CD4-positive, alpha-beta T cell (primary cell): Measurements from ENCODE around the gene GRIA4. TPM values are rescaled to one million over a fixed set of nuclear protein-coding genes. Genes with fewer than 3 reads are reported as not detected.

Source experiments
- ATAC-seq: fragments of 200-7000 bp; cut with Tn5 transposase; one replicate; pipeline ENCODE4 v1.10.0; 2022; ENCODE audit warnings: mild to moderate bottlenecking; ENCODE audit not compliant: poor library complexity
- CTCF ChIA-PET: fragments of 350-600 bp; sonication (Branson Sonifier 250); formaldehyde crosslinking; loops from one replicate; lab custom pipeline; 2021; ENCODE audit warnings: antibody characterized with exemption, inconsistent platforms; lab: Charles Lee
- POLR2A ChIA-PET: fragments of 350-600 bp; sonication (Branson Sonifier 250); formaldehyde crosslinking; loops from one replicate; lab custom pipeline; 2021; ENCODE audit warnings: antibody characterized with exemption, inconsistent platforms; lab: Charles Lee
- DNase-seq, 14 experiments: peaks; one replicate each; pipeline ENCODE4 v3.0.0-alpha.2; 2013 to 2020; ENCODE audit warnings: mixed read lengths in 2 of 14
- H3K27ac ChIP-seq, 2 donors: one replicate each; pipeline versions ENCODE4 v1.5.1 to v1.7.0; 2013; ENCODE audit warnings: low read length in 2 of 2, low read depth in 1 of 2, mild to moderate bottlenecking in 1 of 2
- H3K27me3 ChIP-seq, 2 experiments: 1 replicate in 1 of 2; 2 replicates in 1 of 2; pipeline versions ENCODE4 v1.6.1 to v1.7.0; 2013; ENCODE audit warnings: low read length in 2 of 2, control low read depth in 1 of 2, mild to moderate bottlenecking in 1 of 2, moderate library complexity in 1 of 2; ENCODE audit not compliant: insufficient read depth in 2 of 2, control insufficient read depth in 1 of 2
- H3K36me3 ChIP-seq: one replicate; pipeline ENCODE4 v1.6.1; 2013; ENCODE audit warnings: low read length, control low read depth; ENCODE audit not compliant: insufficient read depth
- H3K4me1 ChIP-seq: one replicate; pipeline ENCODE4 v1.6.1; 2013; ENCODE audit warnings: low read length, control low read depth; ENCODE audit not compliant: insufficient read depth
- H3K4me3 ChIP-seq: one replicate; pipeline ENCODE4 v1.5.1; 2013; ENCODE audit warnings: mild to moderate bottlenecking, low read length, moderate library complexity
- H3K9me3 ChIP-seq, 2 experiments: 1 replicate in 1 of 2; 2 replicates in 1 of 2; pipeline versions ENCODE4 v1.6.1 to v1.7.0; 2013; ENCODE audit warnings: low read length in 2 of 2, mild to moderate bottlenecking in 2 of 2, control low read depth in 1 of 2, moderate library complexity in 1 of 2; ENCODE audit not compliant: control insufficient read depth in 1 of 2, insufficient read depth in 1 of 2
- H3K27ac Mint-ChIP-seq: one replicate; pipeline ENCODE4 v1.8.0; 2020; ENCODE audit warnings: mixed read lengths
- H3K27me3 Mint-ChIP-seq: one replicate; pipeline ENCODE4 v1.8.0; 2021; ENCODE audit warnings: mixed read lengths
- H3K36me3 Mint-ChIP-seq: one replicate; pipeline ENCODE4 v1.8.0; 2021; ENCODE audit warnings: low read depth, mixed read lengths
- H3K4me1 Mint-ChIP-seq: one replicate; pipeline ENCODE4 v1.8.0; 2021; ENCODE audit warnings: low read depth, mixed read lengths
- H3K4me3 Mint-ChIP-seq: one replicate; pipeline ENCODE4 v1.8.0; 2020; ENCODE audit warnings: mild to moderate bottlenecking, mixed read lengths
- H3K9me3 Mint-ChIP-seq: one replicate; pipeline ENCODE4 v1.8.0; 2020; ENCODE audit warnings: mixed read lengths
- CTCF ChIP-seq: fragments of 200-600 bp; IDR thresholded peaks from one replicate; pipeline ENCODE4 v1.8.0; 2022; ENCODE audit warnings: antibody characterized with exemption, mild to moderate bottlenecking
- intact Hi-C, 2 experiments: fragments of 100-400 bp; cut with DNase I in 1 of 2; cut with micrococcal nuclease in 1 of 2; formaldehyde crosslinking; loops; one replicate each; pipeline versions ENCODE4 v1.15.1 to v1.9.0; 2023 to 2025; cut with DNase I, micrococcal nuclease
- total RNA-seq, 174 experiments: library from RNA in 2 of 174; stranded (reverse) in 2 of 174; gene quantifications; one replicate each; pipeline ENCODE4 v1.2.3 and lab custom pipeline; 2021 to 2026

The GRIA4 gene
- total RNA-seq, 2 experiments from 2014 or later: not detected

- no peaks in the 10 kb centered on the region for H3K4me1 Mint-ChIP-seq
- H3K36me3 ChIP-seq: no peaks in the 10 kb centered on the region
- DNase-seq: no peak
- H3K27ac ChIP-seq: no peak overlapping the region
- H3K9me3 Mint-ChIP-seq: no peaks in the 10 kb centered on the region
- ATAC-seq: no peak
- CTCF ChIA-PET: no interaction called here
- POLR2A ChIA-PET: no interaction called here
- peaks cover 0 to 4% of the 10 kb centered on the region in 2 experiments for H3K27me3 ChIP-seq
- no peak overlapping the region for H3K4me3 ChIP-seq
- H3K27ac Mint-ChIP-seq: no peak overlapping the region
- H3K36me3 Mint-ChIP-seq: no peaks in the 10 kb centered on the region
- H3K4me3 Mint-ChIP-seq: no peak overlapping the region
- intact Hi-C loops: no loop called here
- no peaks in the 10 kb centered on the region for H3K9me3 ChIP-seq
- no peak for TF ChIP-seq CTCF
- no peaks in the 10 kb centered on the region for H3K4me1 ChIP-seq
- no peaks in the 10 kb centered on the region for H3K27me3 Mint-ChIP-seq
Measured at GRCh38 chr11:105857728-105858127, 247.9 kb downstream of the GRIA4 start.

DNA sequence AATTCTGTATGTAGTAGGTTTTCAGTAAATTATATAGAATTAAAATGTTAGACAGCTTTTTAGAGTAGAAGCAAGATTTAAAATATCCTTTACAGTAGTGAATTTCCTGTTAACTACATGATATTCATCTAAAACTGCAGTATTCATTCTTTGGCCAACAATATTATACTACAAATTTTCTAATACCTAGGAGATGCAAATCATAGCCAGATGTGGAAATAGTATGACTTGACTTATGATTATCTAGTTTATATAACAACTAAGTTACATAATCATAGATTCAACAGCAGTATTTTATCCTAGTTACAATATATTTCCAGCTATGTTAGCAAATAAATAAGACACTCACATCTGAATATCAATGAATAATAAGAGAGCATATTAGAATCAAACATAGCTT lies 249.0 kb downstream of the GRIA4 start:
- H3K27me3 Mint-ChIP-seq: no peaks in the 10 kb centered on the region
- H3K4me1 Mint-ChIP-seq: no peaks in the 10 kb centered on the region
- no peak overlapping the region for H3K27ac ChIP-seq
- no peaks in the 10 kb centered on the region for H3K9me3 ChIP-seq
- peaks cover 0 to 4% of the 10 kb centered on the region in 2 experiments for H3K27me3 ChIP-seq
- POLR2A ChIA-PET: no interaction called here
- no peaks in the 10 kb centered on the region for H3K36me3 ChIP-seq
- CTCF ChIA-PET: no interaction called here
- H3K27ac Mint-ChIP-seq: no peak overlapping the region
- H3K4me3 Mint-ChIP-seq: no peak overlapping the region
- no peak for TF ChIP-seq CTCF
- no peak for DNase-seq
- H3K9me3 Mint-ChIP-seq: no peaks in the 10 kb centered on the region
- no peak for ATAC-seq
- H3K4me3 ChIP-seq: no peak overlapping the region
- no peaks in the 10 kb centered on the region for H3K36me3 Mint-ChIP-seq
- H3K4me1 ChIP-seq: no peaks in the 10 kb centered on the region
- intact Hi-C loops: no loop called here

GRCh38 chr11:105860105-105860504 lies 250.2 kb downstream of the GRIA4 start:
- H3K4me1 Mint-ChIP-seq: no peaks in the 10 kb centered on the region
- no peak for ATAC-seq
- no peaks in the 10 kb centered on the region for H3K36me3 Mint-ChIP-seq
- no peaks in the 10 kb centered on the region for H3K27me3 Mint-ChIP-seq
- intact Hi-C loops: no loop called here
- H3K4me1 ChIP-seq: no peaks in the 10 kb centered on the region
- H3K4me3 ChIP-seq: no peak overlapping the region
- H3K27ac ChIP-seq: no peak overlapping the region
- no peaks in the 10 kb centered on the region for H3K9me3 Mint-ChIP-seq
- CTCF ChIA-PET: no interaction called here
- H3K36me3 ChIP-seq: no peaks in the 10 kb centered on the region
- no peaks in the 10 kb centered on the region for H3K9me3 ChIP-seq
- H3K27me3 ChIP-seq: peaks cover 0 to 4% of the 10 kb centered on the region in 2 experiments
- H3K4me3 Mint-ChIP-seq: no peak overlapping the region
- POLR2A ChIA-PET: no interaction called here
- no peak for TF ChIP-seq CTCF
- H3K27ac Mint-ChIP-seq: no peak overlapping the region
- no peak for DNase-seq
